T1000 (cell line): ENCODE results near the gene TFCP2.
"Not testable (repeated sequence)": the region's sequence is repeated elsewhere in the genome, so short reads cannot be mapped to it uniquely, and the experiment has no call there.

ENCODE experiments used
- DNase-seq: peaks from one replicate; lab custom pipeline; 2025; ENCODE audit warnings: mixed read lengths; lab: John Stamatoyannopoulos, UW

Gene TFCP2

GRCh38 chr12:51172515-51173431 is at the start of gene TFCP2:
Gene TFCP2 (minus strand): TSS chr12:51173135. CDS start chr12:51172422, 713 bp downstream.
- DNase-seq: peak; percentile 91

DNA sequence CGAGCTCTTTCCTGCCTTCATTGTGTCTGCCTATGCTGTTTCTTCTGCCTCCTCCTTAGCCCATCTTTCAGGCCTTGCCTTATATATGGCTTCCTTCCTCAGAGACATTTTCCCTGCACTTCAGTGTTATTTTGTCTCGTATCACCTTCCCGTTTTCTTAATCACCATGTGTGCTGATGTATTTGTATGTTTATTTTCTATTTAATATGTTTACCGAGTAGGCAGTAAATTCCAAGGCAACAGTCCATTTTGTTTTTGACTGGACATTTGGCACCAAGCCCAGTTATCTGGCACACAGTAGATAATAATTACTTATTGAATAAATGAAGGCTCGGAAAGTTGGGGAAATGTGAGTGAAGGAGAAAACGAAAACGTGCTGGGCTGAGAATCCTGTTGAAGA is 49.5 kb upstream of the TFCP2 start:
- no peak for DNase-seq

- DNase-seq: not testable (repeated sequence)
Measured at GRCh38 chr12:51219857-51220256, 46.9 kb upstream of the TFCP2 start.

DNA sequence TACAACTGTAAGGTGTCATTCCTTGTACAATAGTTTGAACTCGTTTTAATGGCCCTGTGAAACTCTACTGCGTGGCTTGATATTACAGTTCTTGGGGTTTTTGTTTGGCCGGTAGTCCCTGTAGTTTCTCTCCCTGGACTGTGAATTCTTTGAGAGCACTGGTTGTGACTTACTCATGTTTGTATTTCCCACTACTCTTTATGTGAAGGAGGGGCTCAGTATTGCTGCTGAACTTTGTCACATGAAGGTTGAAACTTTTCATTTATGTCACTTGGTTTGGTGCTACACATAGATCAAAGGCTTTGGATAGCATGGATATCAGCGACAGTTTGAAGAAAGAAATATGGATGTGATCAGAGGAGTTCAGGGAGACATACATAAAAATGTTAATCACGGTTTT is 46.4 kb upstream of the TFCP2 start:
- DNase-seq: no peak

DNA sequence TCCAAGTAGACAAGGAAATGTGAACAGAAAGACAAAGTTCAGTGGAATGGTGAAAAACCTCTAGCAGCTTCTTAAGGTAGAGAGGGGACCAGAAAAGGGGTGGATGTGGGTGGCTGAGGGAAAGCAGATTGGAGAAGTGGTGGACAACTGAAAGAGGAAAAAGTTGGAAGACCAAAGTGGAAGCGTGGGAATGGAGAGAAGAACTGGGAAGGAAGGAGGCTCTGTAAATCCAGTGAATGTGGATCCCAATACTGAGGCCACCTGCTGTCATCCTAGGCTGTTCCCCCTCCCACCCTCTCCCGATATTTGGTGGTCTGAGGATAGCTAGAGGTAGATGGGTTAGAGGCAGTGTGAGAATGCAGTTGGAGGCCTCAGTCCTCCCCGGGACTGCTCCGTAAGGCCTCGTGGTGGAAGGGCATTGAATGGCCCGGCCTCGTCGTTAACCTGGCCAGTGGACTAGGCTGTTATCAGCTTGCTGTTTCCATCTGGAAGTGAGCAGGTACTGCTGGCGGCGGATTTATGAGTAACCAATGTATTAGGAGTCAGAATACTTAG is 45.7 kb upstream of the TFCP2 start:
- DNase-seq: no peak

DNA sequence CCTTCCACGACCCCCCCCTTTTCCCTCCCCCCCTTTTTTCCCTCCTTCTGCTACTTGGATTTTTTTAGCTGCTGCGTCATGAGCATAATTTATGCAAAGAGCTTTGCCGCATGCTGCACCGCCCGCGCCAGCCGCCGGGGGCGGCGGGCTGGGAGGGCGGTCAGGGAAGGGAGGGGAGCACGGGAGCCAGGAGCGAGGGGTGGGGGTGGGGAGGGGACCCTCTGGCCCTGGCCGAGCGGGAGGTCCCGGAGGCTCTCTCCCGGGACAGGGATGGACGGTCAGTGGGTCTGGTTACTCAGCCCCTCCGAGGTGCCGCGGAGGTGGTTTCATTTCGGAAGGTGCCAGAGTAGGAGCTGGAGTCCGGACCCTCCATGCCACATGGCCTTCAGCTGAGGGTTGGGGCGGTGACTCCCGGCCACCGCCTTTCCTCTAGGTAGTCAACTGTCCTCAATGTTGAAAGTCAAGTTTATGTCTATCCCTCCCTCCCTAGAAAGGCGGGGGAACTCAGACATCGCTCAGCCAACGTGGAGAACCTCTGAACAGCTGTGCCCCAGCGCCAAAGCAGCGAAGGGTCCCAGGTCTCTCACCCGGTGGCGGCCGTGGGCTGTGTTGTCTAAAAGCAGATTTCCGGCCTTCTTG is 45.2 kb upstream of the TFCP2 start, which contains the start of gene POU6F1:
TSS of gene POU6F1 (minus strand) at position 95 of the 639 bp plus-strand sequence. CDS start 11,226 bp downstream, outside the sequence.
- no peak for DNase-seq

GRCh38 chr12:51217133-51217967 is 44.4 kb upstream of the TFCP2 start:
- no peak for DNase-seq

DNA sequence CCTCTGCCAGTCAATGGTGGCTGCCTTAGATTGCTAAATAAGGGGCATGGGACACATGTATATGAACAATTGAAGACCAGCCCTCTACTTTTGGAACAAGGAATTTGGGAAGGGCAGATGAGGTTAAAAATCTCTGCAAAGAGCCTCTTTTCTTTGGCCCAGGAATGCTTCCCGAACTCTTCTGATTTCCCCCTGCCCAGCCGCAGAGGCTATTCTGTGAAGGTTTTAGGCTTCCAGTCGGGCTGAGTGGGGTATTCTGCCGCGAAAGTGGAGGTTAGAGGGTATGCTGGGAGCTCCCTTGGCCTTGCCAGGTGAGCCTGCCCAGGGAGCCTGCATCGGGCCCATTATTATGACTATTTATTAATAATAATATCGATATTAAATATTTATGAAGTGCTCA is 43.7 kb upstream of the TFCP2 start:
- no peak for DNase-seq

GRCh38 chr12:51214895-51215294 is 42.0 kb upstream of the TFCP2 start:
- DNase-seq: no peak

GRCh38 chr12:51210690-51211395 is 37.9 kb upstream of the TFCP2 start:
- DNase-seq: no peak

GRCh38 chr12:51209259-51209658 is 36.3 kb upstream of the TFCP2 start:
- no peak for DNase-seq

GRCh38 chr12:51208016-51208660 is 35.2 kb upstream of the TFCP2 start:
- DNase-seq: no peak

GRCh38 chr12:51205350-51205749 is 32.4 kb upstream of the TFCP2 start:
- no peak for DNase-seq

- no peak for DNase-seq
Measured at GRCh38 chr12:51202718-51203117, 29.8 kb upstream of the TFCP2 start.

GRCh38 chr12:51200806-51201205 is 27.9 kb upstream of the TFCP2 start:
- no peak for DNase-seq

GRCh38 chr12:51200156-51200555 is 27.2 kb upstream of the TFCP2 start:
- DNase-seq: no peak

DNA sequence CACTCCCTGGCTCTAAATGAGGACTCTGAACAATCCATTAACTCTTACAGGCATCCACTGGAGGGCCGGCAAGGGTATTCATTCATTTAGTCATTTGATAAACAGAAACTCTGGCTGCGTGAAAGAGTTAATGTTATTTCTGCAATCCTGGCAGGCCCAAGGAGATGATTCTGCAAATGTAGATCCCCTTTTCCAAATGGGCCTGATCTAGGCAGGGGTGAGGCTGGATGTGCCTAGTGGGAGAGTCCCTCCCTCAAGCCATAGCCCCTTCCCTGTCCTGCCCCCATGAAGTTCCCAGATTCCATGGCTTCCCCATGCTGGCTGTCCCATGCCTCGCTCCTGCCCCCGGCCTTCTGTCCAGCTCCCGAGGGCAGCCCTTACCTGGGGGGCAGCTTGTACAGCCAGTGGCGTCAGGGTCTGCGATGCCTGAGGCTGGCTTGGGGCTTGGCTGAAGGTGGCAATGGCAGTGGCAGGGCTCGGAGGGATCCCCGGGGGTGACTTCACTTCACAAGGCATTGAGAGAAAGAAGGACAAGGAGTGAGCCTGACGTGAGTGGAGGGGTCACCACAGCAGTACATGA is 26.5 kb upstream of the TFCP2 start:
- no peak for DNase-seq

DNA sequence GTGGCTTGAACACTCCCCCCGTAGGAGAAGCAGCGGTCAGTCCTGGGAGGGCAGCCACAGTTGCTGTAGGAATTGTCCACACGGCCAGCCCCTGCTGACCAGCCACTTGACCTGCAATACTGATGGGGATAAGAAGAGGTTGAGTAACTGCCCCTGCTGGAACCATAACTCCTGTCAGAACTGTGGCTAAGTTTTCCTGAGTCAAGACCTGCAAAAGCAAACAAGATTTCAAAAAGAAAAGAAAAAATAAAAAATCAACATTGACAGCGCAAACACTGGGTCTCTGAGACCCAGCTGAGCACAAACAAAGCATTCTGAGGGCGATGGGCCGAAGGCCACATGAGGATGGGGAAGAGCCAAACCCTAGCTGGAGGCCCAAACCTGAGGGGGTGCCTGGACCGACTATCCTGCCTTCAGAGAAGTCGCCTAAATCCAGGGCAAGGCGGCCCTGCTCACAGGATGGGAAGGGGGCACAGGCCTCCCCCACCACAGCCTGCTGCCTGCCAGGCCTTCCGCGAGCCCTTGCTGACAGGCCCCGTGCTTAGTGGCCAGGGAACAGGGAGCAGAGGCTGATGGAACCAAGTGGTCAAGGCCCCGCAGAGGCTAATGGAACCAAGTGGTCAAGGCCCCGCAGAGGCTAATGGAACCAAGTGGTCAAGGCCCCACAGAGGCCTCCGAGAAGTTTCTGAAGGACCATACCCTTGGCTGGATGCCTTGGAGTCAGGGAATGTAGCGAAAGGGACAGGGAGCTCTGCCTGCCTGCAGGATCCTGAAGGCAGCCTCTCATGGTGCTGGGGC is 25.8 kb upstream of the TFCP2 start:
- no peak for DNase-seq

DNA sequence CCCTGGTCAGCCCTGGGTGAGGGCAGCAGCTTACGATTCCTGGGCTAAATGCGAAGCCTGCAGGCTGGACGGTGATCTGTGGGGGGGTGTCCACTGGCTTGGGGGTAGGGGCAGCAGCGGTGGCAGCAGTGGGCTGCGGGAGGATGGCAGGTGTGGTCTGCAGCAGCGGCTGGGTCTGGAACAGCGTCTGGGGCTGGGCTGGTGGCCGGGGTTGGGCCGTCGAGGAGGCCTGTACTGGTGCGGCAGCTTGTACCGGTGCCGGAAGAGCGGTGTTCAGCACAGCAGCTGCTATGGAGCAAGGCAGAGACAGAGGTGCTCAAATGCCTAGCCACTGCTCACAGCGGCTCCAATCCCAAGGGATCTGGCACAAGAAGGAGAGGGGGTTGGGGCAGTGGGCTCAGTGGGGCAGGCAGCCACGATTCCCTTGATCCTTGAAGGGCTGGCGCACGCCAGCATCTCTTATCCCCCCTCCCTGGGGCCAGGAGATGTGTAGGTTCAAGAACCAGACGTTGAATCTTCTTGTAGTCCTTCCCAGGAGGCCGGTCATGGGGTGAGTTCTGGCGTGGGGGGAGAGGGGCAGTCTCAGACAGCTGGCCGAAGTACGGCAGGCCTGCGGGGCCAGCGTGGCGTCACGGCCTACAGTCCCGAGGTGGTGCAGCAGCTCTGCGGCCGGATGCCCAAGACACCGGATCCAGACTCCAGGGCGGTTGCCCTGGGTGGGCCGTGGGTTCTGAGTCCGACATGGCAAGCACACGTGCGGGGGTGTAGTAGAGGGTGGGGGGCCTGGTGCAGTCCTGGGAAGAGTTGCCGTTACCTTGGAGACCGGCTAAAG is 25.0 kb upstream of the TFCP2 start:
- DNase-seq: no peak
